Hypothalamus (tissue), 51 donors: ENCODE results near the gene TSSK6.

Source experiments
- DNase-seq, 51 donors: peaks; one replicate each; lab custom pipeline; 2025; lab: John Stamatoyannopoulos, UW

TSSK6 gene

GRCh38 chr19:19513682-19514081, 1.7 kb downstream of the TSSK6 start:
- DNase-seq = no peak

- DNase-seq = no peak
These were observed 4.9 kb downstream of the TSSK6 start for GRCh38 chr19:19510432-19510831.

GRCh38 chr19:19508217-19508616, 7.1 kb downstream of the TSSK6 start:
- no peak for DNase-seq

GRCh38 chr19:19507354-19507753, 8.0 kb downstream of the TSSK6 start:
- no peak for DNase-seq

- DNase-seq = no peak
These were observed 8.8 kb downstream of the TSSK6 start for GRCh38 chr19:19506592-19506991.

- DNase-seq = no peak
These were observed 9.6 kb downstream of the TSSK6 start for GRCh38 chr19:19505669-19506326.

GRCh38 chr19:19504754-19505668, 10.3 kb downstream of the TSSK6 start:
- no peak for DNase-seq

- DNase-seq = no peak
These were observed 12.3 kb downstream of the TSSK6 start for GRCh38 chr19:19502808-19503602.

- DNase-seq = no peak
These were observed 13.1 kb downstream of the TSSK6 start for GRCh38 chr19:19502281-19502680.

- no peak for DNase-seq
These were observed 13.6 kb downstream of the TSSK6 start for GRCh38 chr19:19501798-19502197.

GRCh38 chr19:19500975-19501644, 14.2 kb downstream of the TSSK6 start:
- DNase-seq = no peak

- DNase-seq = no peak
These were observed 15.9 kb downstream of the TSSK6 start for GRCh38 chr19:19499272-19499995.

- DNase-seq = no peak
These were observed 16.9 kb downstream of the TSSK6 start for GRCh38 chr19:19498255-19498991.

GRCh38 chr19:19495614-19496603, 19.4 kb downstream of the TSSK6 start:
- DNase-seq = no peak

- peak in 4 of 51 donors; percentile 3 to 57 (median 10) for DNase-seq
These were observed 21.4 kb downstream of the TSSK6 start for GRCh38 chr19:19493841-19494546.

GRCh38 chr19:19492026-19492610, 23.2 kb downstream of the TSSK6 start:
- DNase-seq = no peak
